HEK293T (cell line): ENCODE results near the gene DCPS.

Experiments used
- BHLHE40 ChIP-seq: fragments of 450-650 bp; IDR thresholded peaks from 2 replicates; pipeline ENCODE4 v1.6.1; 2016; ENCODE audit warnings: mild to moderate bottlenecking, moderate library complexity, borderline replicate concordance
- FOXK2 ChIP-seq: fragments of 450-650 bp; IDR thresholded peaks from 2 replicates; pipeline ENCODE4 v1.6.1; 2016; ENCODE audit warnings: mild to moderate bottlenecking
- L3MBTL2 ChIP-seq: fragments of 450-650 bp; conservative IDR thresholded peaks from 2 replicates; pipeline ENCODE4 v1.6.1; 2016; ENCODE audit warnings: mild to moderate bottlenecking
- TARDBP ChIP-seq: fragments of 450-650 bp; IDR thresholded peaks from 2 replicates; pipeline ENCODE4 v1.6.1; 2016

- TF ChIP-seq TARDBP (no peak), L3MBTL2 (no peak), BHLHE40 (no peak), FOXK2 (no peak)
Measured at GRCh38 chr11:126336671-126337101, 32.8 kb downstream of the DCPS start.
